Hepatic stellate cell (primary cell): ENCODE data around the gene OCA2.

Experiments
- DNase-seq: peaks from one replicate; pipeline ENCODE4 v3.0.0; 2011; ENCODE audit warnings: low spot score

The OCA2 gene

GRCh38 chr15:28120359-28120640 lies 21.2 kb upstream of the OCA2 start:
- DNase-seq: no peak

GRCh38 chr15:28118531-28118930 lies 19.4 kb upstream of the OCA2 start:
- no peak for DNase-seq

GRCh38 chr15:28118083-28118482 lies 19.0 kb upstream of the OCA2 start:
- DNase-seq: no peak

GRCh38 chr15:28117432-28117990 lies 18.4 kb upstream of the OCA2 start:
- no peak for DNase-seq

GRCh38 chr15:28116521-28117431 lies 17.7 kb upstream of the OCA2 start:
- DNase-seq: no peak

- no peak for DNase-seq
These were observed 16.8 kb upstream of the OCA2 start for GRCh38 chr15:28115871-28116270.

GRCh38 chr15:28114721-28115622 lies 15.9 kb upstream of the OCA2 start:
- DNase-seq: no peak

GRCh38 chr15:28114114-28114455 lies 15.0 kb upstream of the OCA2 start:
- DNase-seq: no peak

GRCh38 chr15:28113394-28114113 lies 14.4 kb upstream of the OCA2 start:
- DNase-seq: no peak

GRCh38 chr15:28112962-28113361 lies 13.8 kb upstream of the OCA2 start:
- DNase-seq: no peak

- DNase-seq: no peak
These were observed 13.1 kb upstream of the OCA2 start for GRCh38 chr15:28112101-28112760.

- DNase-seq: no peak
These were observed 12.4 kb upstream of the OCA2 start for GRCh38 chr15:28111543-28111942.

GRCh38 chr15:28110481-28110881 lies 11.4 kb upstream of the OCA2 start:
- DNase-seq: no peak

GRCh38 chr15:28109626-28110455 lies 10.7 kb upstream of the OCA2 start:
- DNase-seq: no peak

- no peak for DNase-seq
These were observed 8.8 kb upstream of the OCA2 start for GRCh38 chr15:28107904-28108275.

GRCh38 chr15:28107111-28107903 lies 8.2 kb upstream of the OCA2 start:
- DNase-seq: peak; percentile 45

- DNase-seq: peak; percentile 47
These were observed 7.4 kb upstream of the OCA2 start for GRCh38 chr15:28106294-28107110.

GRCh38 chr15:28105793-28106192 lies 6.7 kb upstream of the OCA2 start:
- no peak for DNase-seq

- DNase-seq: no peak
These were observed 6.2 kb upstream of the OCA2 start for GRCh38 chr15:28105224-28105791.
